Measurements from ENCODE around the gene KRR1. TPM values are rescaled to one million over a fixed set of nuclear protein-coding genes. Genes with fewer than 3 reads are reported as not detected.
"Not testable (repeated sequence)": the region's sequence is repeated elsewhere in the genome, so short reads cannot be mapped to it uniquely, and the experiment has no call there.

KRR1 gene
- total RNA-seq, 1 experiment from 2014 or later: 76.8 TPM

GRCh38 chr12:75528272-75528671 is 16.9 kb upstream of the KRR1 start:
- CTCF ChIA-PET: interaction anchor here (0.6 to 4.8 kb wide), 20 partner anchors 15 to 1059 kb away, joined by 3 to 117 read pairs (median 4); partner anchors contain the start of gene PHLDA1
- Mint-ChIP-seq H3K4me3 (ENCODE audit: unreplicated experiment) (no peak overlapping the region), H3K27me3 (ENCODE audit: insufficient read depth, unreplicated experiment) (no peaks in the 10 kb centered on the region), H3K27ac (ENCODE audit: low read depth, unreplicated experiment) (no peak overlapping the region), H3K4me1 (ENCODE audit: insufficient read depth, unreplicated experiment) (no peaks in the 10 kb centered on the region), H3K9me3 (ENCODE audit: unreplicated experiment) (no peaks in the 10 kb centered on the region), H3K36me3 (ENCODE audit: insufficient read depth, unreplicated experiment) (no peaks in the 10 kb centered on the region)
- POLR2A ChIA-PET: interaction anchor here (1.0 to 5.4 kb wide), 3 partner anchors 503 to 1058 kb away, joined by 3 to 47 read pairs (median 3); partner anchors contain the start of genes BBS10 and PHLDA1
- BruUV-seq (replicated peaks): no TSS peak
- TF ChIP-seq CTCF (IDR thresholded peaks at IDR 0.05; ENCODE audit: unreplicated experiment): no peak
- DNase-seq (ENCODE audit: unreplicated experiment): no peak
- intact Hi-C loops (cut with micrococcal nuclease): loop anchor here (5.0 kb wide), 1 partner anchor 289 kb away; no protein-coding TSS in a partner anchor

- H3K36me3 Mint-ChIP-seq (ENCODE audit: insufficient read depth, unreplicated experiment): no peaks in the 10 kb centered on the region
- H3K9me3 Mint-ChIP-seq (ENCODE audit: unreplicated experiment): peaks cover 5% of the 10 kb centered on the region
- ChIA-PET POLR2A (interaction anchor here (0.5 to 5.4 kb wide), 6 partner anchors 186 to 821 kb away, joined by 3 to 47 read pairs (median 3); partner anchors contain the start of genes BBS10, NAP1L1 and PHLDA1), CTCF (interaction anchor here (0.5 to 4.8 kb wide), 58 partner anchors 9 to 1425 kb away, joined by 3 to 117 read pairs (median 3); partner anchors contain the start of genes BBS10, KRR1 and PHLDA1)
- peak; percentile 55 for TF ChIP-seq CTCF (IDR thresholded peaks at IDR 0.05; ENCODE audit: unreplicated experiment)
- no peak overlapping the region for H3K27ac Mint-ChIP-seq (ENCODE audit: low read depth, unreplicated experiment)
- peak; percentile 59 for DNase-seq (ENCODE audit: unreplicated experiment)
- H3K4me1 Mint-ChIP-seq (ENCODE audit: insufficient read depth, unreplicated experiment): no peaks in the 10 kb centered on the region
- no peaks in the 10 kb centered on the region for H3K27me3 Mint-ChIP-seq (ENCODE audit: insufficient read depth, unreplicated experiment)
- intact Hi-C loops (cut with micrococcal nuclease): loop anchor here (1.0 to 5.0 kb wide), 7 partner anchors 96 to 1060 kb away; partner anchors contain the start of gene PHLDA1
- no TSS peak for BruUV-seq (replicated peaks)
- H3K4me3 Mint-ChIP-seq (ENCODE audit: unreplicated experiment): no peak overlapping the region
Observed at GRCh38 chr12:75526655-75527511, 15.5 kb upstream of the KRR1 start.

- no peaks in the 10 kb centered on the region for H3K36me3 Mint-ChIP-seq (ENCODE audit: insufficient read depth, unreplicated experiment)
- POLR2A ChIA-PET: interaction anchor here (1.2 to 5.4 kb wide), 2 partner anchors 13 to 506 kb away, joined by 3 to 47 read pairs; partner anchors contain the start of gene PHLDA1
- CTCF ChIA-PET: interaction anchor here (0.7 to 4.8 kb wide), 9 partner anchors 10 to 930 kb away, joined by 3 to 117 read pairs (median 6); partner anchors contain the start of genes BBS10, KRR1 and PHLDA1
- H3K27me3 Mint-ChIP-seq (ENCODE audit: insufficient read depth, unreplicated experiment): no peaks in the 10 kb centered on the region
- TF ChIP-seq CTCF (IDR thresholded peaks at IDR 0.05; ENCODE audit: unreplicated experiment): peak; percentile 4
- DNase-seq (ENCODE audit: unreplicated experiment): no peak
- intact Hi-C loops (cut with micrococcal nuclease): loop anchor here (5.0 kb wide), 1 partner anchor 292 kb away; no protein-coding TSS in a partner anchor
- no TSS peak for BruUV-seq (replicated peaks)
- no peak overlapping the region for H3K27ac Mint-ChIP-seq (ENCODE audit: low read depth, unreplicated experiment)
- no peaks in the 10 kb centered on the region for H3K4me1 Mint-ChIP-seq (ENCODE audit: insufficient read depth, unreplicated experiment)
- no peak overlapping the region for H3K4me3 Mint-ChIP-seq (ENCODE audit: unreplicated experiment)
- H3K9me3 Mint-ChIP-seq (ENCODE audit: unreplicated experiment): peaks cover 18% of the 10 kb centered on the region
Observed at GRCh38 chr12:75525263-75525662, 13.9 kb upstream of the KRR1 start.

GRCh38 chr12:75522124-75522523 is 10.7 kb upstream of the KRR1 start:
- intact Hi-C loops (cut with micrococcal nuclease): not testable (repeated sequence)

GRCh38 chr12:75521224-75521623 is 9.8 kb upstream of the KRR1 start:
- H3K36me3 Mint-ChIP-seq (ENCODE audit: insufficient read depth, unreplicated experiment); H3K27ac Mint-ChIP-seq (ENCODE audit: low read depth, unreplicated experiment); DNase-seq (ENCODE audit: unreplicated experiment); intact Hi-C loops (cut with micrococcal nuclease); H3K27me3 Mint-ChIP-seq (ENCODE audit: insufficient read depth, unreplicated experiment); H3K4me1 Mint-ChIP-seq (ENCODE audit: insufficient read depth, unreplicated experiment); BruUV-seq (replicated peaks); CTCF ChIA-PET; H3K4me3 Mint-ChIP-seq (ENCODE audit: unreplicated experiment): not testable (repeated sequence)
- peaks cover 20% of the 10 kb centered on the region for H3K9me3 Mint-ChIP-seq (ENCODE audit: unreplicated experiment)
- POLR2A ChIA-PET: interaction anchor here (1.7 kb wide), 1 partner anchor 9 kb away, joined by 3 read pairs; no protein-coding TSS in a partner anchor

More at GRCh38 chr12:75522124-75522523, 10.7 kb upstream of the KRR1 start:
- H3K4me1 Mint-ChIP-seq (ENCODE audit: insufficient read depth, unreplicated experiment); H3K4me3 Mint-ChIP-seq (ENCODE audit: unreplicated experiment); BruUV-seq (replicated peaks); H3K36me3 Mint-ChIP-seq (ENCODE audit: insufficient read depth, unreplicated experiment); H3K27ac Mint-ChIP-seq (ENCODE audit: low read depth, unreplicated experiment); H3K27me3 Mint-ChIP-seq (ENCODE audit: insufficient read depth, unreplicated experiment); DNase-seq (ENCODE audit: unreplicated experiment): not testable (repeated sequence)
- peaks cover 20% of the 10 kb centered on the region for H3K9me3 Mint-ChIP-seq (ENCODE audit: unreplicated experiment)
- POLR2A ChIA-PET: interaction anchor here (1.7 kb wide), 1 partner anchor 10 kb away, joined by 3 read pairs; no protein-coding TSS in a partner anchor
- CTCF ChIA-PET: interaction anchor here (0.6 to 0.7 kb wide), 2 partner anchors 86 to 745 kb away, joined by 3 to 4 read pairs; no protein-coding TSS in a partner anchor
